HG02981 (cell line): Measurements from ENCODE around the gene RAP1A.

ENCODE experiments used
- ATAC-seq: cut with Tn5 transposase; IDR thresholded peaks from one replicate; pipeline ENCODE4 v1.9.1; 2021; ENCODE audit warnings: mild to moderate bottlenecking, moderate library complexity; ENCODE audit not compliant: unreplicated experiment

RAP1A gene

DNA sequence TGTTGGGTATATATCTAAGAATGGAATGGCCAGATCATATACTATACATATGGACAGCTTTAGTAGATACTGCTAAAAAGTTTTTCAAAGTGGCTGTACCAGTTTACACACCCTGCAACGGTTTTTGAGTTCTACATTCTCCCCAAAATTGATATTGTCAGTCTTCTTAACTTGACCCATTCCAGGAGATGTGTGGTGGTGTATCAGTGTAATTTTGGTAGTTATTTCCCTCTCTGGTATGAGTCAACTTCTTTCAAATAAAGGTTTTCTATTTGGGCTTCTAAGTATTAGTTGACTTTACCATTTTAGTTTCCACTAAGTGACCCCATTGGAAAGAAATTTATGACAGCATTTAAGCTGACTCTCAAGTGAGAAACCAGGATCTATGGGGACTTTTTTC is 90.4 kb downstream of the RAP1A start:
- no peak for ATAC-seq

- no peak for ATAC-seq
Observed at GRCh38 chr1:111716333-111716732, 96.7 kb downstream of the RAP1A start.

DNA sequence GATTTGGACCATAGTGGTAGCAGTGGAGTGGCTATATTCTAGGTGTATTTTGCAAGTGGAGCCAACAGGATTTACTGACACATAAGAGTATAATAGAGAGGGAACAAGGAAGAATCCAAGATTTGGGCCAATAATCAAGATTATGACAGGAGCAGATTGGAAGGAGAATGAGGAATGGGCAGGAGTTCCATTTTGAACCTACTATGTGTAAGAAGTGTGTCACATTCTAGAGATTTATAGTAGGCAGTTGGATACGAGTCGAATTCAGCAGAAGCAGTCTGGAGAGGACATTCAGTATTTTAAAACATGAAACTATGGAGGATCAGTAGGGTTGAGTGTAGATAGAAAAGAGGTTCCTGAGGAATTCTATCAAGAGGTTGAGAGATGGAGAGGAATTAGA is 97.9 kb downstream of the RAP1A start:
- ATAC-seq, result no peak

- ATAC-seq, result no peak
Observed at GRCh38 chr1:111719135-111719534, 99.5 kb downstream of the RAP1A start.

- ATAC-seq, result no peak
Observed at GRCh38 chr1:111719674-111720132, 100.1 kb downstream of the RAP1A start.

DNA sequence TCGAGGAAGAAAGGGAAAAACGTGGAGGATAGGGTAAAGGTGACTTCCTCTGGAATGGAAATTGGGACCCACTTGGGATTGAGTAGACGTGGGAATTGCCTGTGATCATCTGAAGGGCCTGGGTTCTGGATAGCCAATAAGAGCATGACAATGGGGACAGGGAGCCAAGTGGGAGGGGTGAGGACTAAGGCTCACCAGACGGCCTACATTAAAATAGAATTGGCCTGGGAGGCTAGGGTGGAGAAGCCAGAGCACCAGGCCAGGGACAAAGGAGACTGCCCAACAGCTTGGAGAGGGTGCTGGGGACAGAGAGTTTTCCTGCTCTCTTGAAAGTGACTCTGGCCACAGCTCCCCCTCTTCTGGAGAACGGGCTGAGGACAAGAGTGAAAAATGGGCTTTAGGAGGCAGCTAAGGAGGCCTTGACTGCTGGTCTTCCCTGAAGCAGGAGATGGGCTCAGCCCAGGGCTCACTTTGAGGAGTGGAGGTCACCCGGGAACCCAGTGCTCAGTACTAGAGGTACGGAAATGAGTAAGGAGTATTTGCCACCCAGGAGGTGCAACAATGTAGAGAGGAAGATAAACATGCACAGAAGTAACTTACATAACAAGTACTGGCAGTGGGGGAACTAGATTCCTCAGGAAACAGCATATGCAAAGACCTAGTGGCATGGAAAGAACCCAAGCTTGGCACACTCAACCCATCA is 100.8 kb downstream of the RAP1A start:
- ATAC-seq, result no peak

DNA sequence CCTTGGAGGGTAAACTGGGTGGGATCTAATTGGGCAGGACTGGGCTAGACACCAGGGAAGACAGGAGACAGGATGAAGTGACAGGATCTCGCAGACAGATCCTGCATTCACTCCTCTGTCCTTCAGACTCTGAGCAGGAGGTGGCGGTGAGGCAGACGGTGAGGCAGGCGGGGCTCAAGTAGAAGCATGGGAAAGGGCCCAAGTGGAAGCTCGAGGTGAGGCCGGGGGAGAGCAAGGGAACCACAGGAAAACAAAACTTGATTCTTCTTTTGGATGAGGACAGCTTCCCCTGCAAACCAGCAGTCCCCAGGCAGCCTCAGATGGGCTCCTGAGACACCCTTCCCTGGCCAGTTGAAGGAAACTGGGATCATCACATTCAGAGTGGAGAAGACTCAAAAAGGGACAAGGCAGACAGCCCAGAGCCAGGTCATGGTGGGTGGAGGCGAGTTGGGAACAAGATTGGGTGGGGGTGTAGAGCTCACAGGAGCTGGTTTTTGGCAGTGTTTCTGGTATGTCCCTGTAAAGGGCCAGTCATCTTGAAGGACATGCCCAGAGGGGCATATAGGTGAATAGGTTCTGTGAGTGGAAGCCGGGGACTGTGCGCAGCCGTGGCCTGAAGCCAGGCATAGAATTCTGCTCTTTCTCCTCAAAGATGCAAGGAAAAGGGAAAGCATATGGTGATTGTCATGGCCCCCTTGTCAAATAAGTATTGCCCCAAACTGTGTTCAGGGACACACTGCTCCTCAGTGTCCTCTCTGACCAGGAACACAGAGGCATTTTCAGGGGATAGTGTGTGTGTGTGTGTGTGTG is 101.6 kb downstream of the RAP1A start:
- no peak for ATAC-seq

DNA sequence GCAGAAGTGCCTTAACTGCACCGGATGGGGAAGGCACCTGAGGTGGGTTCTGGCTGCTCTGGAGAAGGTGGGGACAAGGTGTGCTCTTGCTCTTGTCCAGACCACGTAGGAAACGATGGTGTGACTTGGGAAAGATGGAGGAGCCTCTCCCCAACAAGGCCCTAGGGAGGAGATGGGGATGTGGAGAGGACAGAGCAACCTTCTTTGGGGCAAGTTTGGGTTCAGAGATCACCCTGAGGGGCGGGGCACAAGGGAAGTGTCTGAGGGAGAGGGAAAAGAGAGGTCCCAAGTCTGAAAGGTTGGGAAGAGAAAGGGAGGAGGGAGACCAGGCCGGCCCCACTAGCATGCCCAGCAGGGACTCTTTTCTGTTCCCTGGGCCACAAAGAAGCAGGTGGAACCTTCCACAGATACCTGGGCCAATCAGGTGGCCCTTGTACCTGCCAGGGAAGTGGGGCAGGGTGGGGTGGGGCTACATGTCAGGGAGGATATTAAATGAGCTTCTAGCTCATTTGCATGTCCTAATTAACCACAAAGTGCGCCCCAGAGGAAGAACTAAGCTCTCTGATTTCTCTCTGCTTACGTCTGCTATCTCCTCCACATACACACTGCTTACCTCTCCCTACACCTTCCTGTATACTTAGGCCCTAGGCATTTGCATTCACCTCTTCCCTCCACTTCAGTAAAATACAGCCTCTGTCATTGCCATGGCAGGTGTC is 103.7 kb downstream of the RAP1A start:
- no peak for ATAC-seq

- ATAC-seq, result no peak
Observed at GRCh38 chr1:111723871-111724270, 104.3 kb downstream of the RAP1A start.

- no peak for ATAC-seq
Observed at GRCh38 chr1:111725192-111725591, 105.6 kb downstream of the RAP1A start.

- no peak for ATAC-seq
Observed at GRCh38 chr1:111727056-111727455, 107.5 kb downstream of the RAP1A start.

DNA sequence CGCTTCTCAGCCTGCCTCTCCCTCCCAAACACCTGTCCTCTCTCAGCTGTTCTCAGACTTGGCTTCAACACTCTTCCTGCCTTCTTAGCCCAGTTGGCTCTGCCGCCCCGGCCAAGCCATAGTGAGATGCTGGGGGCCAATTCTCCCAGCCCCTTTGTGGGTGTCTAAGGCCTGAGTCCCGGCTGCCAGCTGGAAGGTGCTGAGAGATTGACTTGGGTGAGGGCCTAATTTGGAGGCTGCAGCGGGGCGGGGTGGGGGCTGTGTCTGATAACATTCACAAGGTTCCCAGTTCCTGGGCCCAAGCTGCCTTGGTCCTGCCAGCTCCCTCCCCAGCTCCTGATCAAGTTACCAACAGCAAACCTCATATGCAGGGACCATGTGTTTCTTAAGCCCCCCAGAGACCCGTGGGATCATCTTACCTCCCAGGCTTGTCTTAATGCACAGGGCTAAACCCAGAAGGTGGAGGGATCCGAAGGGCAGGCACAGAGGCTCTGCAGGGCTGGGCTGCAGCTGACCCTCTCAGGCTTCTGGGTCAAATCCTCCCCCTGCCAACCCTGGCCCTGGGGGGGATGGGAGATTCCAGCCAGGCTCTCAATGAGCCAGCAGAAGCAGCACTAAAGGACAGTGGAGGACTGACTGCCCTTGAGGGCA is 109.8 kb downstream of the RAP1A start:
- ATAC-seq, result no peak

DNA sequence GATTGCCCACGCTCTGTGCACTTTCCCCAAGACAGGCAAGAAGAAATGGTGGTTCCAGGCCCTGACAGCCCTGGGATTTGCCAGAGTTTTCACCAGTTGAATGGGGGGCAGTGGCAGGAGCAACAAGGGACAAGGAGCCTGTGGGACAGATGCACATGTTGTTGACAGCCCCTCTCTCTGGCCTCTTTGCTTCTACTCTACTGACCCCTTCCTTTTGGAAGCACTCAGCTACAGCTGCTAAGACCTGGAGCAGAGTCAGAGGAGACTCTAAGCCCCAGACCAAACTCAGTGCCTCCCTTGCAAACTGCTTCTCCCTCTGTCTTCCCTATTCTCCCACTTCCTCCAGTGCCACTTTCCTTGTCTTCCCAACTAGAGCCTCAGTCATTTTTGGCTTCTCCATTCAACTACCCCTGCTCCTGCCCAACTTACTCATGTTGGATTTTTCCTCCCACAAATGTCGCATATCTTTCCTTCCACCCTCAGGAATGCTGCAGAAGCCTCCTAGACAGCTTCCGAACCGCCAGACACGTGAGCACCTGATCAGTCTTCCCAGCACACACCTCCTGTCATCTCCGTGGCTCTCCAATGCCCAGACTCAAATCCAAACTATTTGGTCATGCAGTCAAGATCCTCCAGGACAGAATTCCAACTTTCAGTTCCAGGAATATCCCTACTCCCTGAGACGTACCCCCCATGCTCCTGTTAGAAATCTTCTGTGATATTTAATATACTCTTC is 110.5 kb downstream of the RAP1A start:
- ATAC-seq, result no peak

- no peak for ATAC-seq
Observed at GRCh38 chr1:111730706-111731105, 111.1 kb downstream of the RAP1A start.

DNA sequence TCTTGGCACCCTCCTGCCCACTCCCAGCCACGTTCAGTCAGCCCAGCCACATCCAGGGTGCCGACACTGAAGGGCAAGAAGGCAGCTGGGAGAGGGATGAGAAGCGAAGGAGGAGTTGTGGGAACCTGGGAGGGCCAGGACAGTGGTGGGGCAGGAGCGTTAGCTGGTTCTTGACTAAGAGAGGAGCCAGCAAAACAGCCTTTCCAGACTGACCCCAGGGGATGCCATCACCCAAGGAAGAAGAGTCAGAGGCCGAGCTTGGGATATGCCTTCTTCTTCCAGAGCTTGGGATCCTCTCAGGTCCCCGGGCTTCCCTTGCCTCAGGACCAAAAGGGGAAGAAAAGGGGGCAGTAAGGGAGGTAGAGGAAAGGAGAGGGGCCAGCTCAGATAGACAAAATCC is 112.4 kb downstream of the RAP1A start:
- ATAC-seq, result no peak

DNA sequence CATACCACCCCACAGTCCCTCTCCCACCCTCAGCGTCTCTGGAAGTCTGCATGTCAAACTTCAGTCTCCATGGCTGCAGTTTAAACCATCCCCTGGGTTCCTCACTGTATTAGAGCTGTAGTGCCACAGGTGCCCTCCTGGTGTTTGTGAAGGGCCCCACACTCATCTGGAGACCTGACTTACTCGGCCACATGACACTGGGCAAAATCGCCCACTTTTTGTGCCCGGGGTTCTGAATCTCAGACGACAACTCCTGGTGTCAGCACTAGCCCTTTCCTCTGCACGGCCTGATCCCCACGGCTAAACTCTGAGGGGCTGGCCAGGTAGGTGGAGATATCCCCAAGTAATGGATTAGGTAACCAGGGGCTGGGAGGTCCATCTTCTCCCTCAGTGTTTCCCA is 113.1 kb downstream of the RAP1A start:
- no peak for ATAC-seq

DNA sequence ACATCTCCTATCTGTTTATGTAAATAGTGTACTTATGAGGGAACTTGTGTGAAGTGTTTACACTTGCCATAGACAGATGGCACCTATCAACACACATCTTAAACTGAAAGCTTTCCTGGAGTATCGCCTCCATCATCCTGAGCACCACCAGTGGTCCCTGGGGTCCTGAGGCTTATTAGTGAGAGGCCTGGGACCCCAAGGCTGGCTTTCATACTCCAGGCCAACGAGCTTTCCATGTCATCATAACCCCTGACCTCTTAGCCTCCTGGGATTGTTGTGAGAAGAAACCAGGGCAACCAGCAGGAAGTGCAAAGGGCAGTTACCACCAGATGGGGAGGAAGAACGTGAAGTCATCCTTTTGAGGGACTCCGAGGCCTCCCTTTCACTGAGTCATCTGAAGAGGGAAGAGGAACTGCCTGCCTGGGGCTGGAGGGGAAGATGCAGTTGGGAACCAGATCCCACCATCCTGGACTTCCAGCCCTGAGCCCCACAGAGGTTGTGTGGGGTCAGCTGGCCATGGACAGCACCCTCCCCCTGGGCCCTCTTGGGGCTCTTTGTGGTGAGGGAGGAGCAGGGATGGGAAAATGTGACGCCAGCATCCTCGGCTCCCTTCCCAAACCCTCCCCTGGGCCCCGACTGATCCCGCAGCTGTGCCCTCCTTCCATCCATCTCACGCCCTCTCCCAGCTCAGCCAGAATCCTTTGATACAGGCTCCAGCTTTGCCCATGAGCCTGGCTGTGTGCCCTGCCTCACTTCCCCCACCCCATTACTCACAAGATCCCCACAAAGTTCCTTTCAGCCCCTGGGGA is 113.8 kb downstream of the RAP1A start:
- ATAC-seq, result no peak

GRCh38 chr1:111733992-111734341 is 114.4 kb downstream of the RAP1A start:
- ATAC-seq, result no peak

DNA sequence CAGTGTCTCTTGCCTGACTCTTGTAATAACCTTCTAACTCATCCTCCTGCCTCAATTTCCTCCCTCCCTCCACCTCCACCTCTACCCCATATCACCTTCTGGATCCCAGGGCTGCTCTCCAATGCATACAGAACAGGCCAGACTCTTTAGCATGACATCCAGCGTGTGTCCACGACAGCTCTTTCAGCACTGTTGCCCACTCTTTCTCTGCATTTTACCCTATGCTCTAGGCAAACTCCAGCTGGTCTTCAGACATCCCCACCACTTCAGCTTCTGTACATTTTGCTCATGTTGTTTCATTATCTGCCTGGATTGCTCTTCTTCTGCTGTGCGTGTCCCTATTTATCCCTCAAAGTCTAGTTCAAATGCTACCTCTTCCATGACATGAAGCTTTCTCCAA is 114.8 kb downstream of the RAP1A start:
- ATAC-seq, result no peak

- no peak for ATAC-seq
Observed at GRCh38 chr1:111734856-111735255, 115.3 kb downstream of the RAP1A start.
